Panc1 (cell line): ENCODE measurements around the gene ZSCAN26. TPM values are rescaled to one million over a fixed set of nuclear protein-coding genes. Genes with fewer than 3 reads are reported as not detected.

Experiments used
- ATAC-seq: fragments of 200-7000 bp; cut with Tn5 transposase; 2 replicates; pipeline ENCODE4 v1.9.1; 2020; ENCODE audit warnings: mild to moderate bottlenecking, moderate library complexity
- BruUV-seq: library from RNA; stranded (reverse); fragments of 400-500 nt; replicated peaks from 2 replicates; lab custom pipeline; 2021; lab: Mats Ljungman, UMichigan
- CTCF ChIA-PET: fragments of 300-600 bp; sonication (Branson Sonifier 250); formaldehyde crosslinking; loops from one replicate; lab custom pipeline; 2022; ENCODE audit warnings: antibody characterized with exemption; lab: Charles Lee
- POLR2A ChIA-PET: fragments of 300-600 bp; sonication (Branson Sonifier 250); formaldehyde crosslinking; loops from one replicate; lab custom pipeline; 2022; ENCODE audit warnings: antibody characterized with exemption; lab: Charles Lee
- DNase-seq: peaks from one replicate; pipeline ENCODE4 v3.0.0-alpha.2; 2010; ENCODE audit warnings: low read depth, low spot score
- H3K27ac ChIP-seq: 2 replicates; pipeline ENCODE4 v1.5.1; 2011; ENCODE audit warnings: mild to moderate bottlenecking, low read length, inconsistent platforms
- H3K27me3 ChIP-seq: fragments of 200-500 bp; sonication (Bioruptor generic); 2 replicates; pipeline ENCODE4 v1.6.0; 2014; ENCODE audit warnings: low read length, inconsistent platforms; ENCODE audit not compliant: control insufficient read depth, insufficient read depth
- H3K36me3 ChIP-seq: fragments of 200-500 bp; sonication (Bioruptor generic); 2 replicates; pipeline ENCODE4 v1.5.1; 2014; ENCODE audit warnings: inconsistent platforms, mild to moderate bottlenecking, low read length, moderate library complexity; ENCODE audit not compliant: control insufficient read depth, insufficient read depth
- H3K4me1 ChIP-seq: 2 replicates; pipeline ENCODE4 v1.5.1; 2011; ENCODE audit warnings: inconsistent platforms, mild to moderate bottlenecking, low read length, moderate library complexity; ENCODE audit not compliant: control insufficient read depth, insufficient read depth
- H3K4me3 ChIP-seq, 2 experiments: 2 replicates each; pipeline ENCODE4 v1.5.1; 2011 to 2012; ENCODE audit warnings: low read depth in 2 of 2, low read length in 2 of 2, mild to moderate bottlenecking in 2 of 2, inconsistent platforms in 1 of 2, moderate library complexity in 1 of 2
- H3K9me3 ChIP-seq: fragments of 200-500 bp; sonication (Bioruptor generic); 2 replicates; pipeline ENCODE4 v1.5.1; 2014; ENCODE audit warnings: low read depth, mild to moderate bottlenecking, inconsistent platforms, low read length, moderate library complexity; ENCODE audit not compliant: control insufficient read depth, insufficient read depth
- POLR2AphosphoS5 ChIP-seq: IDR thresholded peaks from 2 replicates; pipeline ENCODE4 v1.6.1; 2012; ENCODE audit warnings: mild to moderate bottlenecking, low read depth, low read length, moderate library complexity
- SIN3A ChIP-seq: IDR thresholded peaks from 2 replicates; pipeline ENCODE4 v1.6.1; 2012; ENCODE audit warnings: low read depth, mild to moderate bottlenecking, low read length, moderate library complexity, borderline replicate concordance; ENCODE audit not compliant: insufficient read depth
- TCF7L2 ChIP-seq: IDR thresholded peaks from 2 replicates; pipeline ENCODE4 v1.6.1; 2011; ENCODE audit warnings: mild to moderate bottlenecking, low read depth, low read length, inconsistent platforms
- in situ Hi-C: cut with HindIII; loops from 2 replicates; pipeline ENCODE4 v1.10.0; 2016; ENCODE audit warnings: low sequenced_read_pairs, low pct_unique_long_range_greater_than_20kb
- intact Hi-C: fragments of 100-400 bp; cut with micrococcal nuclease; formaldehyde crosslinking; loops from one replicate; pipeline ENCODE4 v1.10.0; 2022; ENCODE audit not compliant: unreplicated experiment
- total RNA-seq: library from RNA; stranded (reverse); gene quantifications from one replicate; pipeline ENCODE4 v1.2.1, GENCODE V29; 2021; ENCODE audit not compliant: unreplicated experiment
- TF ChIP-seq, protein P1 (sequence below), 2 experiments: IDR thresholded peaks; 2 replicates each; pipeline ENCODE4 v1.6.1; 2011 to 2012; ENCODE audit warnings: low read depth in 2 of 2, control low read depth in 1 of 2, low read length in 1 of 2, mild to moderate bottlenecking in 1 of 2, moderate library complexity in 1 of 2; ENCODE audit not compliant: insufficient read depth in 1 of 2
- TF ChIP-seq, protein P2 (sequence below): fragments of 450-650 bp; IDR thresholded peaks from 2 replicates; pipeline ENCODE4 v1.5.1; 2017; ENCODE audit warnings: mild to moderate bottlenecking

ZSCAN26 gene
- total RNA-seq, 1 experiment from 2014 or later = 6.6 TPM

- in situ Hi-C loops = no loop called here
- peaks cover 11% of the 10 kb centered on the region for H3K4me1 ChIP-seq
- no peak overlapping the region for H3K4me3 ChIP-seq
- intact Hi-C loops = no loop called here
- ChIA-PET CTCF (no interaction called here), POLR2A (no interaction called here)
- H3K9me3 ChIP-seq = no peaks in the 10 kb centered on the region
- no peak for TF ChIP-seq SIN3A
- TF ChIP-seq, protein P1, sequence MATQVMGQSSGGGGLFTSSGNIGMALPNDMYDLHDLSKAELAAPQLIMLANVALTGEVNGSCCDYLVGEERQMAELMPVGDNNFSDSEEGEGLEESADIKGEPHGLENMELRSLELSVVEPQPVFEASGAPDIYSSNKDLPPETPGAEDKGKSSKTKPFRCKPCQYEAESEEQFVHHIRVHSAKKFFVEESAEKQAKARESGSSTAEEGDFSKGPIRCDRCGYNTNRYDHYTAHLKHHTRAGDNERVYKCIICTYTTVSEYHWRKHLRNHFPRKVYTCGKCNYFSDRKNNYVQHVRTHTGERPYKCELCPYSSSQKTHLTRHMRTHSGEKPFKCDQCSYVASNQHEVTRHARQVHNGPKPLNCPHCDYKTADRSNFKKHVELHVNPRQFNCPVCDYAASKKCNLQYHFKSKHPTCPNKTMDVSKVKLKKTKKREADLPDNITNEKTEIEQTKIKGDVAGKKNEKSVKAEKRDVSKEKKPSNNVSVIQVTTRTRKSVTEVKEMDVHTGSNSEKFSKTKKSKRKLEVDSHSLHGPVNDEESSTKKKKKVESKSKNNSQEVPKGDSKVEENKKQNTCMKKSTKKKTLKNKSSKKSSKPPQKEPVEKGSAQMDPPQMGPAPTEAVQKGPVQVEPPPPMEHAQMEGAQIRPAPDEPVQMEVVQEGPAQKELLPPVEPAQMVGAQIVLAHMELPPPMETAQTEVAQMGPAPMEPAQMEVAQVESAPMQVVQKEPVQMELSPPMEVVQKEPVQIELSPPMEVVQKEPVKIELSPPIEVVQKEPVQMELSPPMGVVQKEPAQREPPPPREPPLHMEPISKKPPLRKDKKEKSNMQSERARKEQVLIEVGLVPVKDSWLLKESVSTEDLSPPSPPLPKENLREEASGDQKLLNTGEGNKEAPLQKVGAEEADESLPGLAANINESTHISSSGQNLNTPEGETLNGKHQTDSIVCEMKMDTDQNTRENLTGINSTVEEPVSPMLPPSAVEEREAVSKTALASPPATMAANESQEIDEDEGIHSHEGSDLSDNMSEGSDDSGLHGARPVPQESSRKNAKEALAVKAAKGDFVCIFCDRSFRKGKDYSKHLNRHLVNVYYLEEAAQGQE (IDR thresholded peaks at IDR 0.05; ENCODE audit: insufficient read depth in 1 of 2, low read depth in 2 of 2, low read length in 1 of 2) = no peak
- TF ChIP-seq, protein P2, sequence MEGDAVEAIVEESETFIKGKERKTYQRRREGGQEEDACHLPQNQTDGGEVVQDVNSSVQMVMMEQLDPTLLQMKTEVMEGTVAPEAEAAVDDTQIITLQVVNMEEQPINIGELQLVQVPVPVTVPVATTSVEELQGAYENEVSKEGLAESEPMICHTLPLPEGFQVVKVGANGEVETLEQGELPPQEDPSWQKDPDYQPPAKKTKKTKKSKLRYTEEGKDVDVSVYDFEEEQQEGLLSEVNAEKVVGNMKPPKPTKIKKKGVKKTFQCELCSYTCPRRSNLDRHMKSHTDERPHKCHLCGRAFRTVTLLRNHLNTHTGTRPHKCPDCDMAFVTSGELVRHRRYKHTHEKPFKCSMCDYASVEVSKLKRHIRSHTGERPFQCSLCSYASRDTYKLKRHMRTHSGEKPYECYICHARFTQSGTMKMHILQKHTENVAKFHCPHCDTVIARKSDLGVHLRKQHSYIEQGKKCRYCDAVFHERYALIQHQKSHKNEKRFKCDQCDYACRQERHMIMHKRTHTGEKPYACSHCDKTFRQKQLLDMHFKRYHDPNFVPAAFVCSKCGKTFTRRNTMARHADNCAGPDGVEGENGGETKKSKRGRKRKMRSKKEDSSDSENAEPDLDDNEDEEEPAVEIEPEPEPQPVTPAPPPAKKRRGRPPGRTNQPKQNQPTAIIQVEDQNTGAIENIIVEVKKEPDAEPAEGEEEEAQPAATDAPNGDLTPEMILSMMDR = no peak
- no peak for TF ChIP-seq POLR2AphosphoS5
- TF ChIP-seq TCF7L2 = no peak
- H3K27me3 ChIP-seq = no peaks in the 10 kb centered on the region
- BruUV-seq = no TSS peak
- no peak overlapping the region for H3K27ac ChIP-seq
- ATAC-seq = no peak
- no peak for DNase-seq
- H3K36me3 ChIP-seq = peaks cover 4% of the 10 kb centered on the region; the same call in 1 of the 2 replicates
Measured at GRCh38 chr6:28254121-28254519, 12.8 kb upstream of the ZSCAN26 start.

DNA sequence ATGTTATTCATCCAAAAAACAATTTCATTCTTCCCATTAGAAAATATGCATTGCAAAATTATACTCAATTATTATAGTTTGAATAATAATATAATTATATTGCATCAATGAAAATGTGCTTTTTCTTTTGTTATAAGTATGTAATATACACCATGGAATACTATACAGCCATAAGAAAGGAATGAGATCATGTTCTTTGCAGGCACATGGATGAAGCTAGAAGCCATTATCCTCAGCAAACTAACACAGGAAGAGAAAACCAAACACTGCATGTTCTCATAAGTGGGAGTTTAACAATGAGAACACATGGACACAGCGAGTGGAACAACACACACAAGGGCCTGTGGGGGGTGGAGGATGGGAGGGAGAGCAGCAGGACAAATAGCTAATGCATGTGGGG is 9.9 kb upstream of the ZSCAN26 start:
- DNase-seq = no peak
- H3K27ac ChIP-seq = no peak overlapping the region
- H3K9me3 ChIP-seq = no peaks in the 10 kb centered on the region
- H3K36me3 ChIP-seq = no peaks in the 10 kb centered on the region
- no peak overlapping the region for H3K4me3 ChIP-seq
- H3K4me1 ChIP-seq = peaks cover 5% of the 10 kb centered on the region; the same call in 1 of the 2 replicates
- ChIA-PET CTCF (no interaction called here), POLR2A (no interaction called here)
- TF ChIP-seq, protein P1 (IDR thresholded peaks at IDR 0.05; ENCODE audit: insufficient read depth in 1 of 2, low read depth in 2 of 2, low read length in 1 of 2) = no peak
- TF ChIP-seq POLR2AphosphoS5 (no peak), TCF7L2 (no peak), SIN3A (no peak)
- TF ChIP-seq, protein P2 = no peak
- no peak for ATAC-seq
- in situ Hi-C loops = no loop called here
- intact Hi-C loops = no loop called here
- BruUV-seq = no TSS peak
- no peaks in the 10 kb centered on the region for H3K27me3 ChIP-seq
